Measurements from ENCODE around the gene SLC12A5. TPM values are rescaled to one million over a fixed set of nuclear protein-coding genes. Genes with fewer than 3 reads are reported as not detected.

The SLC12A5 gene
- total RNA-seq, 1 donor from 2014 or later: 1.2 TPM

- H3K27me3 ChIP-seq (ENCODE audit: low read depth): peaks cover 84% of the 10 kb centered on the region
- no peak overlapping the region for H3K4me3 ChIP-seq
- intact Hi-C loops (cut with DNase I): no loop called here
- no peak overlapping the region for H3K27ac ChIP-seq
- no peaks in the 10 kb centered on the region for H3K36me3 ChIP-seq
- H3K4me1 ChIP-seq: peaks cover 25% of the 10 kb centered on the region
- TF ChIP-seq CTCF (IDR thresholded peaks at IDR 0.05): no peak
- ATAC-seq: no peak
- H3K9me3 ChIP-seq: no peaks in the 10 kb centered on the region
- no peak for DNase-seq
Measured at GRCh38 chr20:46018611-46019010, 10.4 kb upstream of the SLC12A5 start.

- intact Hi-C loops (cut with DNase I): no loop called here
- ATAC-seq (no peak), DNase-seq (no peak)
- Histone ChIP-seq H3K36me3 (no peaks in the 10 kb centered on the region), H3K4me1 (peaks cover 20% of the 10 kb centered on the region), H3K27ac (no peak overlapping the region), H3K4me3 (no peak overlapping the region), H3K27me3 (ENCODE audit: low read depth) (peaks cover 70% of the 10 kb centered on the region), H3K9me3 (no peaks in the 10 kb centered on the region)
- no peak for TF ChIP-seq CTCF (IDR thresholded peaks at IDR 0.05)
Measured at GRCh38 chr20:46020555-46020954, 8.5 kb upstream of the SLC12A5 start.

GRCh38 chr20:46021361-46022359 lies 7.4 kb upstream of the SLC12A5 start:
- Histone ChIP-seq H3K27ac (no peak overlapping the region), H3K4me1 (peaks cover 20% of the 10 kb centered on the region), H3K9me3 (no peaks in the 10 kb centered on the region), H3K36me3 (no peaks in the 10 kb centered on the region), H3K27me3 (ENCODE audit: low read depth) (peaks cover 70% of the 10 kb centered on the region), H3K4me3 (peak overlapping the region; percentile 50)
- TF ChIP-seq CTCF (IDR thresholded peaks at IDR 0.05): no peak
- intact Hi-C loops (cut with DNase I): no loop called here
- ATAC-seq (peak; percentile 48 to 58), DNase-seq (no peak)

GRCh38 chr20:46022411-46023147 lies 6.4 kb upstream of the SLC12A5 start:
- intact Hi-C loops (cut with DNase I): no loop called here
- ATAC-seq: peak; percentile 68 to 71
- H3K4me1 ChIP-seq: peaks cover 20% of the 10 kb centered on the region
- H3K36me3 ChIP-seq: no peaks in the 10 kb centered on the region
- no peak overlapping the region for H3K27ac ChIP-seq
- peak; percentile 68 for TF ChIP-seq CTCF (IDR thresholded peaks at IDR 0.05)
- H3K9me3 ChIP-seq: no peaks in the 10 kb centered on the region
- H3K4me3 ChIP-seq: peak overlapping the region; percentile 50
- peak; percentile 80 for DNase-seq
- peaks cover 71% of the 10 kb centered on the region for H3K27me3 ChIP-seq (ENCODE audit: low read depth)

- ATAC-seq: no peak
Measured at GRCh38 chr20:46023148-46023484, 5.9 kb upstream of the SLC12A5 start.

More at GRCh38 chr20:46023148-46023484, 5.9 kb upstream of the SLC12A5 start:
- no peaks in the 10 kb centered on the region for H3K36me3 ChIP-seq
- TF ChIP-seq CTCF (IDR thresholded peaks at IDR 0.05): no peak
- no peak overlapping the region for H3K27ac ChIP-seq
- peaks cover 20% of the 10 kb centered on the region for H3K4me1 ChIP-seq
- H3K27me3 ChIP-seq (ENCODE audit: low read depth): peaks cover 76% of the 10 kb centered on the region
- DNase-seq: no peak
- intact Hi-C loops (cut with DNase I): no loop called here
- H3K9me3 ChIP-seq: no peaks in the 10 kb centered on the region
- no peak overlapping the region for H3K4me3 ChIP-seq

Data from lower lobe of right lung (tissue), 2 donors.